ENCODE data around the gene NAA11.

Gene NAA11

GRCh38 chr4:79325864-79326328 lies at the start of gene NAA11:
Gene NAA11, minus strand, starts transcription at chr4:79326061. Its CDS starts 184 bp downstream, at chr4:79325877.
- no peak for DNase-seq

GRCh38 chr4:79370026-79370425 lies 44.2 kb upstream of the NAA11 start:
- no peak for DNase-seq

DNA sequence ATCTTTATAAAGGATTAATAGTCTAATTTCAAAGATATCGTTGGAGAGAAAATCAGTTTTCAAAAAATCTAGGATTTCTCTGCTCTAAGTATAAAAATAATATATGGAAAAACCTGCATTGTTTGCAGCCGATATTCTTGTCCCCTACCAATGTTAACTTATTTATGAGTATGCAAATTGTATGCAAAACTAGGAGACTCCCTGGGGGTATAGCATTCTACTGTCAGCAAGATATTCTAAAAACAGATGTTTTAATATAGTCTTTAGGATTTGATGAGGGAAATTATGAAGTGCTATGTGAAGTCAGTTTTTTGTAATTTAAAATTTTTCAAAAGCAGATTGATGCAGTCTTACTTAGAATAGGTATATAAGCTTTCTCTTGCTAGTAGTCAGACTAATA lies 41.2 kb upstream of the NAA11 start:
- no peak for DNase-seq

DNA sequence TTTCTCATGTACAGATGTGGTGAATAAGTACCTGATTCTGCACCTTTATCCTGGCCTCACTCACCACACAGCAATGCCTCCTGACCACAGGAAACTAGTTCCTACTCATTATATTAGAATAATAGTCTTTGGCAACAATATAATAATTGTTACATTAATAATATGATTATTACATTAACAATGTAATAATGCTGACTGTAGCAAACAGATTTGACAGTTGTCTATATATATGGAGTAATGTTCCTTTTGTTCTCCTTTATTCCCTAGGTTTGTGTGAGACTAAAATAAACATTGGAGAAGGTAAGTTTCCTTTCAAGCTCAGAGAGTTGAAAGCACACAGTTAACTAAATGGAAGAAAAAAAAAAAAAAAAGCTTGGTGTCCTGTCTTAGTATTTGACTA lies 40.6 kb upstream of the NAA11 start:
- DNase-seq: no peak

GRCh38 chr4:79364061-79364460 lies 38.2 kb upstream of the NAA11 start:
- no peak for DNase-seq

DNA sequence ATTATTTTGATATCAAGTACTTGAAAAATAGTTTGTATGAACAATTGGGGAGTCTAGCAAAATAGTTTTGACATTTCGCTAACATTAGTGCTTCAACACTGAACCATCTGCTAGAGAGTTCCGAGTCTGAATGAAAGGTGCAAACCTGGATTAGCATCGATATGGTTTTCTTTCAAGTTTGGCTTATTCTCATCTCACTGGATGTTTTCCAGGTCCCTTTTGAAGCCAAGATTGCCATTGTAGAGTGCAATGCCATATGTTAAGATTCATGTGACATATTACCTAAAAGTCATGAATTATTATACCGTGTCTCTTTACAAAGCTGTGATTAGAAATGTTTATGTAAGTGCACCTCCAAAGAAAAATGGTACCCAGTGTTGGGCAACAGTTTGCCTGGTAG lies 36.8 kb upstream of the NAA11 start:
- no peak for DNase-seq

DNA sequence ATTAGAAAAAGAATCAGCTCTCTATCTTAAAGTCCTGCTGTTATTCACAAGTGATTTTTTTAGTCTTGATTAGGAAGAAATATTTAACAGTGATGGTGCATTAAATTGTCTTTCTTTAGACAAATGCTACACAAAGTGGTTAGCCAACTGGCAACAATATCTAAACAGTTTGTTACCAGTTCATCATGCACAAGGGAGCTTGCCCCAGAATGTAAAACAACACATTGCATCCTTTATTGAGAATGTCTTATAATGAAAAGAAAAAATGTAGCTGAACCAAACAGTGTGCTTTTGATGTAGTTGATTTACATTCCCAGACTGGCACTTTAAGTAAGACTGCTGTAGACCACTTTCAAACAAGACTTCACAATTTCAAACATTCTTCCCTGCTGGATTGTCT lies 34.1 kb upstream of the NAA11 start:
- DNase-seq: no peak

DNA sequence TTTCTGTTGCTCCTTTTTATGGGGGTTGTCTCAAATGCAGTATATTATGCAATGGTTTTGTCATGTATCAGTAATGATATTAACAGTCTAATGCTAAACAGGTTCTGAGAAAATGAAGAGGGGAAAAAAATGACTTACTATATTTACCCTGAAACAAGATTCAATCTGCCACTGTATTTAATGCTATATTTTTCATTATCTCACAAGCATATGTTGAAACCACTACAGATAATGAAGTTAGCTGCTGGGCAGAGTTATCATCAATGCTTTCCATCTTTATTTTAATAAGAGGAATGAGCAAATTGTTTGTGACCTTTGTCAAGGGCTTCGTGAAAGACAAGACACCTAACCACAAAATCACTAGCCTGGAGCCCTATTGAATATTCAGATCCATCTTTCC lies 32.6 kb upstream of the NAA11 start:
- DNase-seq: no peak

DNA sequence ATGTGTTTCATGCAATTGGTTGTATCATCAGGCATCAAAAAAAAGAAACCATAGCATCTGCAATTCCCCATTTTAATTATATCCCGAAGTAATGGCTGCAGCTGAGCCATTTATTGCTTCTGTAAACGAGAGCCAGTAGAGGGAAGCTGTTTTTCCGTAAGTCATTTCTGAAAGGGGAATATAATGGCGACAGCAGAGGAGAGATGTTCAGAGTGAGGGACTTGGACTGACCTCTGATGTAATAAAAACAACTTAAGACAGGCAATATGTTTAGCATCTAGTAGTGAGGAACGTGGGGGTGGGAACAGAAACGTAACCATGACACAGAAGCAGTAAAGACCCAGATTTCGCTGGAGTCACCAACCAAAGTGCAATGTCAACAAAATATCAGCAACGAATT lies 31.5 kb upstream of the NAA11 start:
- DNase-seq: no peak

GRCh38 chr4:79353075-79353474 lies 27.2 kb upstream of the NAA11 start:
- DNase-seq: no peak

DNA sequence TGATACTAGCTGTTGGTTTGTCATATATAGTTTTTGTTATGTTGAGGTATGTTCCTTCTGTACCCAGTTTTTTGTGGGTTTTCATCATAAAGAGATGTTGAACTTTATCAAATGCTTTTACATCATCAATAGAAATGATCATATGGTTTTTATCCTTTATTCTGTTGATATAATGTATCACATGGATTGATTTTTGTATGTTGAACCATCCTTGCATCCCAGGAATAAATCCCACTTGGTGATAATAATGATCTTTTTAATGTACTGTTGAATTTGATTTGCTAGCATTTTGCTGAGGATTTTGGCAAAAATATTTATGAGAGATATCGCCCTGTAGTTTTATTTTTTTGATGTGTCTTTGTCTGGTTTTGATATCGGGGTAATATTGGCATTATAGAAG lies 22.5 kb upstream of the NAA11 start:
- no peak for DNase-seq

GRCh38 chr4:79341893-79342653 lies 16.2 kb upstream of the NAA11 start:
- DNase-seq: no peak

DNA sequence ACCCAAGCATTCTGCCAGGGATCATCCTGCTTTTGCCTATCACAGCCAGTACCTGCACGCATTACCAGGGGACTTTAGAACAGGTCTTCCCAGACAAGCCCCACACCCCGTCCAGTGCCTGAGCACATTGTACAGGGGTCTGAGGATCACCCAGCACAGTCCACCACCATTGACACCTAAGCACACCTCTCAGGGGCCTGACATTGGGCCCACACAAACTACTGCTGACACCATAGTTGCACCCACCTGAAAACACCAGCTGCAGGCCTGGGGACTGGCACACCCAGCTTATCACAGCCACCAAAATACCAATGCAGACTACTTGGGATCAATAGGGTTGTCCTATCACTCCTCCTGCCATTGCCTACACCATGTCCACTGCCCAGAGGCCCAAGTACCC lies 14.7 kb upstream of the NAA11 start:
- DNase-seq: no peak

DNA sequence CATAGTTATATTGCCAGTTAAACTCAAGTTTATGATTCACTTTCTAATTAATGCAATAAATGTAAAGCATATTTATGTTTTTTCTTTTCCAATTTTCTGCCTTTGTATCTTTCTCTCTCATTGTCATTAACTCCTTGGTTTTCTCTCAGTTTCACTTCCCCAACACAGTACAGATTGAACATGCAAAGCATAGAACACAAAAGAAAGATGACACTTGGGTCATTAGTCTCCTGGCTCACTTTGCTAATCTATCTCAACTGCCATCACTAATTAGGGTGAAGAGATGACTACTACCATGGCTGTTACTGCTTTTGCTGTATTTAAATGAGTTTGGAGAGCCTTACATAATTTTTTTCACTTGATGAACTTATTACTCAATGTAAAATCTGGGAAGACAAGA lies 12.3 kb upstream of the NAA11 start:
- no peak for DNase-seq

DNA sequence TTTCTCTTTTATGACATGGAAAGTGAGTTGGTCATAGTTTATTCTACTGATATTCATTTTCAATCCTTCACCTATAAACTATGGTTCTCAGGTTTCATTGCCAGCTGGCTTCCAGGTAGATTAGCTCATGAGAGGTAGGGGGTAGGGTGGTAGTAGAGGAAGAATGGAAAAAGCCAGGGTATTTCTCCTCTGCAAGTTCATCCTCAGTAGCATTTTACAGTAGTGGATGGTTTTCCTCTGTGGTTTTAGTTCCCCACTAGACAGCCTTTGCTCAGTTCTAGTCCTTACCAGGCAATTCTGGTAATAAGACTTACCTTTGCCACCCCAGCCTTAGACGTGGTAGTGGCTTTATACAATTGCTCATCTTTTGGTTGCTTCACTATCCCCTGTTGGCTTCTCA lies 8.9 kb upstream of the NAA11 start:
- DNase-seq: peak; percentile 18 to 19

DNA sequence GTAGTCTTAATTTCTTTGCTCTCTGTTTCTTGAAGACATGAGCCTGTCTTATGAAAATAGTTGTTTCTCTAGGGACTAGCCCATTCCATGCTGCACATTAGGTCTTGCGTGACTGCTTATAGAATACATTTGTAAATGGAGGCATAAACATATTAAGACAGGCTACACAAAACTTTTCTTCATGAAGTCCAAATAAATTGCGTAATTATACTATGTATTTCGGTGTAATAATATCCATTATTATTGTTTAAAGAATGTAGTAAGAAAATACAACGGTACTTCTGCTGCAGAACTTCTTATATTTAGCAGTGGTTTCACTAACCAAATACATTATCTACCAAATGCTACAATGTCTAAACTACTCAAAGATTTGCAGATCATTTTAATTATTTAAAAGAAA lies 8.5 kb upstream of the NAA11 start:
- no peak for DNase-seq

DNA sequence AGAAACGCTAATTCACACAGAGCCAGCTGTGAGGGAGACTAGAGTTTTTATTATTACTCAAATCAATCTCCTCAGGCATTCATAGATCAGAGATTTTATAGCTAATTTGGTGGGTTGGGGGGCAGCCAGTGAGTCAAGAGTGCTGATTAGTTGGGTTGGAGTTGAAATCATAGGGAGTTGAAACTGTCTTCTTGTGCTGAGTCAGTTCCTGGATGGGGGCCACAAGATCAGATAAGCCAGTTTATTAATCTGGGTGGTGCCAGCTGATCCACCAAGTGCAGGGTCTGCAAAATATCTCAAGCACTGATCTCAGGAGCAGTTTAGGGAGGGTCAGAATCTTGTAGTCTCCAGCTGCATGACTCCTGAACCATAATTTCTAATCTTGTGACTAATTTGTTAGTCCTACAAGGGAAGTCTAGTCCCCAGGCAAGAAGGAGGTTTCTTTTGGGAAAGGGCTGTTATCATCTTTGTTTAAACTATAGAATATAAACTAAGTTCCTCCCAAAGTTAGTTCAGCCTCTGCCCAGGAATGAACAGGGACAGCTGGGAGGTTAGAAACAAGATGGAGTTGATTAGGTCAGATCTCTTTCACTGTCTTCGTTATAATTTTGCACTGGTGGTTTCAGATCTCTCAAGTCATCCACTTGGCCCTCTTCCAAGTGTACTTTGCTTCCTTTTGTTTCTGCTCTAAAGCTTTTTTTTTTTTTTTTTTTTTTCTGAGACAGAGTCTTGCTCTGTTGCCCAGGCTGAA lies 5.4 kb upstream of the NAA11 start:
- peak in 1 of 2 experiments; percentile 24 for DNase-seq

DNA sequence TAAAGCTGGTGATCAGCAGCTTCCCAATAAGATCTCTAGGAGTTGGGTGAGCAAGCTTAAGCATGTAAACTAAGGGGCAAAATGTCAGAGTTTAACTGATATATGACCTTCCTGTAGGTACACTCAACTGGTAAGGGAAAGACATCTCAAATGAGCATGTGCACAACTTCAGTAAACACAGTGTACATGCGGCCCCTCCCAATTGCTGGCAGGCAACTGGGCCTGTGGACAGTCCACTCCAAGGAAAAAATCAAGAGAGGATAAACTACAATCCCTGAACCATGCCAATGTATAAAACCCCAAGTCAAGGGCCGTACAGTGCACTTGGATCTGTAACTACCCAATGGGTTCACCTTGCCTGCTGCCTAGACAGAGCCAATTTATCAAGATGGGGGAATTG lies 4.9 kb upstream of the NAA11 start:
- DNase-seq: no peak

DNA sequence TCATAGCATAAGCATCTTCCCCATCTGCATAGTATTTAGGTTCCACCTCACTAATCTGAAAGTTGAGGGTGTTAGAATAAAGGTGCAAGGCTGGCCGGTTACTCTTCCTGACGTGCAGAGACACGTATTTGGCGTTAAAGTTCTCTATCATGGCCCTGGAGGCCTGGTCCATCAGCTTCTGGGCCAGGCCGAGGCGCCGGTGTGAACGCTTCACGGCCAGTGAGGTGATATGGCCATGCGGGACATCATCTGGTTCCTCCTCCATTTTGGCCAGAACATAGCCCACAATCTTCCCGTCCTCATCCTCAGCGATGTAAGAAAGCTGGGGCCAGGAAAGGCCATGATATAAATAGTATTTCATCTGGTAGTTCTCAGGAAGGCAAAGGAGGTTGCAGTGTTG lies 425 bp downstream of the NAA11 start:
- DNase-seq: no peak

GRCh38 chr4:79319975-79320374 lies 5.9 kb downstream of the NAA11 start:
- DNase-seq: no peak

DNA sequence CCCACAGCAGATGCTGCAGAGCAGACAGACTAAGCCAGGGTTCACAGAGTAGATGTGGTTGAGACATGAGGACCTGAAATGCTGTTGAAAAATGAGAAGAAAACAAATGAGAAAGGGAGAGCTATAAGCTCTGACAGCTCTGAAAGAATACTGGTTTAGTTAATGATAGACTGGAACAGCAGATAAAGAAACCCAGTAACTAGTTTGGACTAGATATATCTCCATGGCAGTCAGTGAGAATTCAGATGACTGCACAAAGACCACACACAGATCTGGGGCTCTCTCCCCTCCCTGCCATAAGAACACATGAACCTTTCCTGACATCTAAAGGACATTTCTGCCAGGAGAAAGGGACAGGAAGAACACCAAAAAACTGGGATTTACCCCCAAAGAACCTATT lies 8.2 kb downstream of the NAA11 start:
- DNase-seq: no peak

GRCh38 chr4:79315891-79316290 lies 10.0 kb downstream of the NAA11 start:
- no peak for DNase-seq

DNA sequence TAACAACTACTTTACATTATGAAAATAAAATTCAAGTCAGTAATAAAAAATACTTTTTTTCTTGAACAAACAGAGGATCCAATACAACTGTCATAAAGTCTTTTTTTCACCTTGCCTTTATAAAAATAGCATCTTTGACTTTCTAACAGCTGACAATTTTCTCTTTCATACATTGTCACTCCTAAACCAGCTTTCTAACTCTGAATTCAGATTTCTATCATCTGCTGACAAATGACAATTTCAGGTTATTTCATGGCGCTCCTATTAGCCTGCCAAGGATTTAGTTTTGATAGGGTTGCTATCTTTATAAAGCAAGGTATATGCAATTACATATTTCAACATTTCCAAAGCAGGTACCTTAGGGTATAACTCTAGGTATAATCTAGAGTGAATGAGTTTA lies 14.6 kb downstream of the NAA11 start:
- no peak for DNase-seq

DNA sequence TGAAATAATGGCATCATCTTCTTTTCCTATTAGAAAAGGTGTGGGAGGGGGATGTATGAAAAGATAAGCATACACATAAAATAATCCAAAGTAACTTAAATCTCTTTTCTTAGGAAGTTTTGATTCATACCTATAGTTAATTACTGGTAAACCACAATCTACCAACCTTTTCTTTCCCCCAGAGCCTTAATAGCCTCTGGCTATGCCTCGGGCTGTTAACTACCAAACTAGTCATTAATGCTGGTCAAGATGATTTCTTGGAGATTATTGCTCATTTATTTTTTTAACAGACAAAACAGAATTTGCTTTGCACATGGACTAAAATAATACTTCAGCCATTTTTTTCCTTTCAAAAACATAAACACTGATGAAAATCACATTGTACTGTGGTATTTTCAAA lies 16.9 kb downstream of the NAA11 start:
- no peak for DNase-seq

GRCh38 chr4:79308137-79308536 lies 17.7 kb downstream of the NAA11 start:
- no peak for DNase-seq

All from Kasumi-1 (cell line).